Measurements from ENCODE around the gene PKDCC. TPM values are rescaled to one million over a fixed set of nuclear protein-coding genes. Genes with fewer than 3 reads are reported as not detected.
"Not testable (repeated sequence)": the region's sequence is repeated elsewhere in the genome, so short reads cannot be mapped to it uniquely, and the experiment has no call there.

PKDCC gene
- total RNA-seq, 1 donor from 2014 or later = 120 TPM

GRCh38 chr2:42029171-42029570, 18.6 kb upstream of the PKDCC start:
- DNase-seq (no peak), ATAC-seq (ENCODE audit: poor library complexity) (no peak)
- intact Hi-C loops (cut with DNase I) = no loop called here

DNA sequence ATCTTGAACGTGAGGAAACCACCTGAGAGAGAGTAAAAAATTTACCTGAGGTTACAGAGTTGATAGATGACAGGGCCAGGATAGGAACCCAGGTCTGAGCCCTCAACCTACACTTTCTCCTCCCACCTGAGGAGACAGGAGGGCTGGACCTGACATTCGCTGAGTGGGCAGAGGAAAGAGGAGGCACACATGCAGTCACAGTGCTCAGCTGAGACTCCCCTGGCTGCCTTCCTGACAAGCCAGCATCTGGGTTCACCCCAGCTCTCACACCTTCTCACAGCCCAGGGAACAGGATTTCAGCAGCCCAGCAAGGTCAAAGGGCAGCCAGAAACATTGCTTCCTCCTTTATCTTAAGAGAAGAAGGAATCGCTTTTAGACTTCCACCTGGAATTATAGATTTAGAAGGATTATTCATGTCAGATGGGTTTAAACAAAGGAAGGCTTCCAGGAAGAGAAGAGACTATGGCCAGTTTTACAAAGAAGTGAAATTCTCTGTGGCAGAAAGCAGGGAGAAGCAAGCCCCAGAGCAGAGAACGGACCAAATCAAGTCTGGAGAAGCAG, 18.1 kb upstream of the PKDCC start:
- intact Hi-C loops (cut with DNase I) = no loop called here
- DNase-seq = no peak
- ATAC-seq (ENCODE audit: poor library complexity) = no peak

DNA sequence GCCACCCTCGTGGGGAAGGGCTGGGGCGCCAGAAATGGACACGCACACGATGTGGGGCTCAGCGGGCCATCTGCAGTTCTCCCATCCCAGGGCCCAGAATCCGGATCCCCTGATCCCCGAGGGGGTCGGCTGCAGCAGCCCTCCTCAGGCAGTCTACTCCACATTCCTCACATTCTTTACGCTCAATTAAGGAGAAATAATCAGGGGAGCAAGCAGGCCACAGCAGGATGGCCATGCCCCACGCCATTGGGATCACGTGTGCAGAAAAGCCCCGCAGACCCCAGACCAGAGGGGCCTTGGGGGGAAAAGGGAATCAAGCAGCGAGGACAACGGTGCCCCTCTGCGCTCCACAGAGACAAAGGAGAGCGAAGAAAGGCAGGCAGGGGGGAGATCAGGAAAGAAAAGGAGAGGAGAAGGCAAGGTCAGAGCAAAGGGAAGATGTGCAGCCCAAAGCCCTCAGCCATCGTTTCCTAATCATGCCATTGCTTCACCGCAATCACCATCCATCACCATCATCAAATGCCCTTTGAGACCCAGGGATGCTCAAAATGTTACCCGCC, 17.5 kb upstream of the PKDCC start:
- intact Hi-C loops (cut with DNase I) = no loop called here
- no peak for ATAC-seq (ENCODE audit: poor library complexity)
- DNase-seq = no peak

DNA sequence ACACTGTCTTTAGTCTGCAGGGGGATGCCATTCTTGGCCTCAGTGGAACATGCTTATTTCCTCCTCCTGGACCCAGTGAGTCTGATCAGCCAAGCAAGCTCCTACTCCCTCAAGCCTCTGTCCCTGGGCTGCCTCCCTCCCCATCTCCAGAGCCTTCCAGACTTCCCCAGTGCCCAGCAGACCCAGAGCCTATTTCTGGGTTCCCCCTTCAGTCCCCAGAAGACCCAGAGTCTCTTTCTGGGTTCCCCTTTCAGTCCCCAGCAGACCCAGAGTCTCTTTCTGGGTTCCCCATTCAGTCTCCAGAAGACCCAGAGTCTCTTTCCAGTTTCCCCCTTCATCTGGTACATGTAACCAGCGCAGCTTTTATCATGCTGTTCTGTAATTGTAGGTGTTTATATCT, 17.0 kb upstream of the PKDCC start:
- ATAC-seq (ENCODE audit: poor library complexity) (no peak), DNase-seq (no peak)
- intact Hi-C loops (cut with DNase I) = no loop called here

- intact Hi-C loops (cut with DNase I) = no loop called here
- ATAC-seq (ENCODE audit: poor library complexity) = no peak
- DNase-seq = no peak
Observed at GRCh38 chr2:42031281-42032223, 16.3 kb upstream of the PKDCC start.

- intact Hi-C loops (cut with DNase I) = no loop called here
- ATAC-seq (ENCODE audit: poor library complexity) = no peak
- no peak for DNase-seq
Observed at GRCh38 chr2:42032224-42032620, 15.6 kb upstream of the PKDCC start.

GRCh38 chr2:42032745-42033144, 15.1 kb upstream of the PKDCC start:
- DNase-seq (no peak), ATAC-seq (ENCODE audit: poor library complexity) (no peak)
- intact Hi-C loops (cut with DNase I) = no loop called here

DNA sequence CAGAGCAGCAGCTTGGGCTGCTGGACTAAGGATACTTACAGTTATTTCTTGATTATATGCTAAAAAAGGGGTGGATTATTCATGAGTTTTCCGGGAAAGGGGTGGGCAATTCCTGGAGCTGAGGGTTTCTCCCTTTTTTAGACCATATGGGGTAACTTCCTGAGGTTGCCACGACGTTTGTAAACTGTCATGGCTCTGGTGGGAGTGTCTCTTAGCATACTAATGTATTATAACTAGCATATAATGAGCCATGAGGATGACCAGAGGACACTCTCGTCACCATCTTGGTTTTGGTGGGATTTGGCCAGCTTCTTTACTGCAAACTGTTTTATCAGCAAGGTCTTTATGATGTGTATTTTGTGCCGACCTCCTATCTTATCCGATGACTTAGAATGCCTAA, 13.7 kb upstream of the PKDCC start:
- intact Hi-C loops (cut with DNase I); ATAC-seq (ENCODE audit: poor library complexity); DNase-seq: not testable (repeated sequence)

DNA sequence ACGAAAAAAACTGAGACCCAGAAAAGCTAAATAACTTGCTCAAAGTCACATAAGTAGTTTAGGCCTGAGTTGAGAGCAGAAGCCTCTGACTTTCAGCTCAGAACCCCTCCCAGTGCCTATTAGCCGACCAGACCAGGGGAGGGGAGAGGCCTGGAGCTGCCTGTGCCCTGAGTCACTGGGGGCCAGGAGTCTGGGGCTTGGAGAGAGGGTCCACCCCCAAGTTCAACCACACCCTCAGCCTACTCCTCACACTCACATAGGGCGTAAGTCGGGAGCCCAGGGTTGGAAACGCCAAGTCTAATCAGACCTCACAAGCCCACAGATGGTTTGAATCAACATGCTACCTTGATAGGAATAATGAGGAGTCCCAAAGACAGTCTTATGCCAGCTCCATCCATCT, 12.6 kb upstream of the PKDCC start:
- ATAC-seq (ENCODE audit: poor library complexity) (no peak), DNase-seq (no peak)
- intact Hi-C loops (cut with DNase I) = no loop called here

- intact Hi-C loops (cut with DNase I) = no loop called here
- no peak for ATAC-seq (ENCODE audit: poor library complexity)
- no peak for DNase-seq
Observed at GRCh38 chr2:42036413-42036812, 11.4 kb upstream of the PKDCC start.

GRCh38 chr2:42036940-42037339, 10.9 kb upstream of the PKDCC start:
- ATAC-seq (ENCODE audit: poor library complexity) (no peak), DNase-seq (no peak)
- intact Hi-C loops (cut with DNase I) = no loop called here

DNA sequence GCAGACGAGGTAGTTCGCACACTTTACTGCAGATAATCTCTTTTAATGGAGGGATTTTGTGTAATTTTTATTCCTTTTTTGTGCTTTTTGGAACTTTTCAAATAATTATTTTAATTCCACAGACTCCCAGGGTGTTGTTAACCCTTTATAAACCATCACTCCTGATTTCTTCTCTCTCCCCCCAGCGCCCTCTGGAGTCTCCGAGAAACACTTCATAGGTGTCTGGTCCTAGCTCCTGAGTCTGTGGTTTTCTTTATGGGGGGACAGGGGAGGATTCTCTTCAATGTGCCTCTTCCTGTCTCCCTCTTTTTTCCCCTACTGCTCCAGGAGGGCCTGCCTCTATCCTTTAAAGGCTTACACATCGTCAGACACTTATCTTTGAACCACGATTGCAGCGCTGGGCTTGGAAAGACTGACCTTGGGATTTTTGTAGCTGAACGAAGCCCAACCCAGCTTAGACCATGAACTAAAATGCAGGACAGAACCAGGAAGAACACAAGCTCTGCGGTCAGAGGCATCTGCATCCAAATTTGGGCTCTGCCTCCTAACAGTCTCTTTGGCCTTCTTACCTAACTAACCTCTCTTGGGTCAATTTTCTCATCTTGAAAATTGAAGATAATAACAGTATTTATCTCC, 7.1 kb upstream of the PKDCC start:
- intact Hi-C loops (cut with DNase I) = no loop called here
- DNase-seq = no peak
- ATAC-seq (ENCODE audit: poor library complexity) = no peak

- ATAC-seq (ENCODE audit: poor library complexity) = no peak
- intact Hi-C loops (cut with DNase I) = no loop called here
- no peak for DNase-seq
Observed at GRCh38 chr2:42041377-42042127, 6.3 kb upstream of the PKDCC start.

DNA sequence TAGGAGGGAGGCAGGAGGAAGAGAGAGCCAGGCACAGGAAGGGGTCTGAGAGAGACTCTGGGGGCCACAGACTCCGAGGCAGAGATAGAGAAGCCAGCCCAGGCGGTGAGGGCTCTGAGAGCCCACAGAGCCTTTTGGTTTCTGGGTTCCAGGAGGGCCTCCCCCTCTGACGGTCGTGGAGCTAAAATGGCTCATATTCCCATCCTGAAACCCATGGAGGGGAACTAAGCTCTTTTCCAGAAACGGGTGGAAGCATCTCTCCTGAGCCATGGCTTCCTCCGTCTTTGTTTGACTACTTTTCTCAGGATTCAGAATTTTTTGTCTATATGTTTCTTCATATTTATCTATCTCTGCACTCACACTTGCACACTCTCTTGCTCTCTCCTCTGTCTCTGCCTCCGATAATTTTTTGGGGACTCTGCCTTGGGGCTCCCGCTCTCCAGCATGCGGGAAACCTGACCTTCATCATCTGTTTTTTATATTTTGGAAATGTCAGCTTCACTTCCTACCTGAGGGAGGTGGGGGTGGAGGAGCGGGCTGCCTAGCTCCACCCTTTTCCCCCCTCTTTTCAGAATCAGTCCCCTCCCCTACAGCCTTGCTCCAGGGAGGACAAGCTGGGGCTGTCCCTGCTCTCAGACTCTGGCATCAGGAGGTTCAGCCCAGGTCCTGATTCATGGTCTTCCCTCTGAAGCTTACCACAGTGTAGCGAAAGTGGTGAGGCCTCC, 5.0 kb upstream of the PKDCC start:
- intact Hi-C loops (cut with DNase I) = no loop called here
- ATAC-seq (ENCODE audit: poor library complexity) = no peak
- no peak for DNase-seq

- DNase-seq (no peak), ATAC-seq (ENCODE audit: poor library complexity) (no peak)
- intact Hi-C loops (cut with DNase I) = no loop called here
Observed at GRCh38 chr2:42043789-42044394, 3.9 kb upstream of the PKDCC start.

DNA sequence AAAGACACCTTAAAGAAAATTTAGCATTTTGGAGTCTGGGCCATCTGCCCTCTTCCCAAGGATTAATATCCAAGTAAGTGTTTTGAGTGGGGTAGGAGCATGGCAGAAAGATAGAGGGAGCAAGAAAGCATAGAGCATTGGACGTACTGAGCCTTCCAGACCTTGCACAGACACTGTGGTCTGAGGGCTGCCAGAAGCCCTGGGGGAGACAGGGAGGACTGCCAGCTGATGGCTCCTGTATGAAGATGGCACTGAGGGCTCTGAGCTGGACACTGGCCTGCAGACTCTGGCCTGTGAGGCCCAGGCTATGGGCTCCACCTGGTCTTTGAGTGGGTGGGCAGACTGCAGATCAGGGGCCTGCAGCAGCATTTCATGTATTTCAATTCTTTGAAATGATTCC, 2.9 kb upstream of the PKDCC start:
- intact Hi-C loops (cut with DNase I) = no loop called here
- DNase-seq (no peak), ATAC-seq (ENCODE audit: poor library complexity) (no peak)

DNA sequence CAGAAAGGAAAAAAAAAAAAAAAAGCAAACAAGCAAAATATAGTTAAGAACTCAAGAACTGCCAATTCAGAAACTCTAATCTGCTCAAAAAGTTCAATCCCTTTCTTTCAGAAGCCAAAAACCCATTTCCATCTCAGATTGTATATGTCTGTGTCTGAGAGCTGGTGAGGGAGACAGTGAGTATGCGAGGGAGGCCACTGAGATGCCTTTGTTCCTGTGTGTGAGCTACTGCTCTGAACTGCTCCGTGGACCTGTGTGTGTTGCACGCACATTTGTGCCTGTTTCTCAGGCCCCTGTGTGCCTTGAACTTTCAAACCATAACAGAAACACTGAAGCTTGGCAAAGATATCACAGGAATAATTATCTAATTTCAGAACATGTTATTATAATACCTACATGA, 2.5 kb upstream of the PKDCC start:
- DNase-seq (no peak), ATAC-seq (ENCODE audit: poor library complexity) (no peak)
- intact Hi-C loops (cut with DNase I) = no loop called here

All from Right ventricle myocardium superior (tissue), 1 donor.